BJ (cell line): ENCODE measurements around the gene FSTL4. TPM values are rescaled to one million over a fixed set of nuclear protein-coding genes. Genes with fewer than 3 reads are reported as not detected.

ENCODE experiments used
- CTCF ChIA-PET: fragments of 350-600 bp; formaldehyde crosslinking; extraction: SDS; loops from one replicate; lab custom pipeline; 2021; ENCODE audit warnings: antibody characterized with exemption, inconsistent platforms; lab: Yijun Ruan, JAX
- POLR2A ChIA-PET: fragments of 300-600 bp; sonication (Branson Sonifier 250); formaldehyde crosslinking; extraction: SDS; loops from one replicate; lab custom pipeline; 2021; ENCODE audit warnings: antibody characterized with exemption; lab: Charles Lee
- DNase-seq: peaks from one replicate; pipeline ENCODE4 v3.0.0-alpha.2; 2011; ENCODE audit warnings: low read depth
- H3K27me3 ChIP-seq: 2 replicates; pipeline ENCODE4 v1.6.0; 2011; ENCODE audit warnings: low read length; ENCODE audit not compliant: control insufficient read depth, insufficient read depth
- H3K36me3 ChIP-seq: 2 replicates; pipeline ENCODE4 v1.5.1; 2011; ENCODE audit warnings: low read length; ENCODE audit not compliant: control insufficient read depth, insufficient read depth
- H3K4me3 ChIP-seq: 2 replicates; pipeline ENCODE4 v1.5.1; 2011; ENCODE audit warnings: low read depth, mild to moderate bottlenecking, control low read depth, low read length
- polyA plus RNA-seq: library from polyadenylated mRNA; depleted of rRNA; stranded (reverse); fragments of >200 nt; gene quantifications from 2 replicates; pipeline ENCODE4 v1.2.3, GENCODE V29; 2011
- TF ChIP-seq, protein P1 (sequence below): IDR thresholded peaks from 2 replicates; pipeline ENCODE4 v1.5.1; 2011; ENCODE audit warnings: low read depth, mild to moderate bottlenecking, control low read depth, inconsistent platforms, low read length, moderate library complexity; ENCODE audit not compliant: insufficient read depth

FSTL4 gene
- polyA plus RNA-seq, 1 experiment = not detected

DNA sequence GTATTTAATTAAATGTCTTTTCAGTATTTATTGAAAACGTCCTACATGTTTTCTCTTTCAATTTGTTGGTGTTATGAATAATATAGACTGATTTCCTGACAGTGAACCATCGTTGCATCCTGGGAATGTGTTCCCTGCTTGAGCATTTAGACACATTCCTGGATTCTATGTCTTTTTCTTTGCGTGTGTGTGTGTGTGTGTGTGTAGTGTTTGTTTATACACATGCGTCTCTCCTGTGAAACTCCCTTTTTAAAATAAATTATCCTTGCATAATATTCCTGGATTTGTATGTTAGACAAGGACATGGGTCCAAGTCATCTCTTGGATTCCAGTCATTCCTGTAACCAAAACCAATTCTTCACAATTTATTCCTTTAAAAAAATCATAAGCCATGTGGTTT, 407.1 kb downstream of the FSTL4 start:
- POLR2A ChIA-PET = no interaction called here
- Histone ChIP-seq H3K36me3 (no peaks in the 10 kb centered on the region), H3K27me3 (no peaks in the 10 kb centered on the region; the same call in none of the 2 replicates), H3K4me3 (no peak overlapping the region)
- CTCF ChIA-PET = interaction anchor here (1.0 kb wide), 1 partner anchor 13 kb away, joined by 3 read pairs; no protein-coding TSS in a partner anchor
- DNase-seq = no peak
- TF ChIP-seq, protein P1, sequence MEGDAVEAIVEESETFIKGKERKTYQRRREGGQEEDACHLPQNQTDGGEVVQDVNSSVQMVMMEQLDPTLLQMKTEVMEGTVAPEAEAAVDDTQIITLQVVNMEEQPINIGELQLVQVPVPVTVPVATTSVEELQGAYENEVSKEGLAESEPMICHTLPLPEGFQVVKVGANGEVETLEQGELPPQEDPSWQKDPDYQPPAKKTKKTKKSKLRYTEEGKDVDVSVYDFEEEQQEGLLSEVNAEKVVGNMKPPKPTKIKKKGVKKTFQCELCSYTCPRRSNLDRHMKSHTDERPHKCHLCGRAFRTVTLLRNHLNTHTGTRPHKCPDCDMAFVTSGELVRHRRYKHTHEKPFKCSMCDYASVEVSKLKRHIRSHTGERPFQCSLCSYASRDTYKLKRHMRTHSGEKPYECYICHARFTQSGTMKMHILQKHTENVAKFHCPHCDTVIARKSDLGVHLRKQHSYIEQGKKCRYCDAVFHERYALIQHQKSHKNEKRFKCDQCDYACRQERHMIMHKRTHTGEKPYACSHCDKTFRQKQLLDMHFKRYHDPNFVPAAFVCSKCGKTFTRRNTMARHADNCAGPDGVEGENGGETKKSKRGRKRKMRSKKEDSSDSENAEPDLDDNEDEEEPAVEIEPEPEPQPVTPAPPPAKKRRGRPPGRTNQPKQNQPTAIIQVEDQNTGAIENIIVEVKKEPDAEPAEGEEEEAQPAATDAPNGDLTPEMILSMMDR = no peak

DNA sequence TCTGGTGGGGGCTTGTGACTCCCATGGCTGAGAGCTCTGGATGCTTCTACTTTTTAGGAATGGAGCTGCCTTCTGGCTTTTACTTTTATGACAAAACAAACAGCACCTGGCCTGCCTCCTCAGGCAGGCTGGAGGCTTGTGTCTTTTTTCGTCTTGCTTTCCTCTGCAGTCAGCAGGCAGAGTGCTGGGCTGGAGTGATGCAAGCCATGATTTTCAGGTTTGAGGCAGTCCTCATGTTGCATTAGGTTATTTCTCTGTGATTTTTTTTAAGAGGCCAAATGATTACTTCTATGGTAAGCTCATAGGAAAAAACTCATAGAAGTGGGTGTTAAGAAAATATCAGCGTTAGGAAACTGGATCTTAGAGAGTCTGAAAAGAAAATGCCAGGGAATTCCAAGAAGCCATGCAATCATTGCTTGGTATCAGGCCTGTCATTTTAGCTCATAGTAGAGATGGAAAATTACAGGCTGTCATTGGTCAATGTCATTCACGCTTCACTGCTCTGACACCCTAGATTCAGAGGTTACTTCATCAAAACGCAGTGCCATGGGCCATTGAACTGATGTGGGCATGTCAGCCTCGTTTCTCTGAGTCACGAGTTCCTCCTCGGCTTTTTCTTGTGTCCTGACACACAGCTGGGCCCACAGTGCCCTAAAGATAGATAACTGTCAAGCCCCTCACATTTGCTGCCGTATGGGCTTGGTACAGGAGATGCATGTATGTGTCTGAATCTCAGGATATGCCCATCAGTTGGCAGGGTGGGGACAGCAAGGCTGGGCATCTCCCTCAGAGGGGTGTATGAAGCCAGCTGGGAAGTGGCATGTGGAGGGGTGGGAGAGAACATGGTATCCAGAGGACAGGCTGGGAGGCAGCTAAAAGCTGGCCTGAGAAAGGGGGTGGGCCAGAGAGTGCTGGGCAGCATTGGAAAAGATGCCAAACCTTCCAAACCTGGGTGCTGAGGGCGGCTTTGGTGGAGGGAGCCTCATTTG, 408.7 kb downstream of the FSTL4 start:
- Histone ChIP-seq H3K4me3 (no peak overlapping the region), H3K36me3 (no peaks in the 10 kb centered on the region), H3K27me3 (no peaks in the 10 kb centered on the region; the same call in none of the 2 replicates)
- TF ChIP-seq, protein P1 = no peak
- no peak for DNase-seq
- CTCF ChIA-PET = interaction anchor here (1.0 to 1.2 kb wide), 2 partner anchors 90 to 110 kb away, joined by 3 read pairs; no protein-coding TSS in a partner anchor
- POLR2A ChIA-PET = no interaction called here

DNA sequence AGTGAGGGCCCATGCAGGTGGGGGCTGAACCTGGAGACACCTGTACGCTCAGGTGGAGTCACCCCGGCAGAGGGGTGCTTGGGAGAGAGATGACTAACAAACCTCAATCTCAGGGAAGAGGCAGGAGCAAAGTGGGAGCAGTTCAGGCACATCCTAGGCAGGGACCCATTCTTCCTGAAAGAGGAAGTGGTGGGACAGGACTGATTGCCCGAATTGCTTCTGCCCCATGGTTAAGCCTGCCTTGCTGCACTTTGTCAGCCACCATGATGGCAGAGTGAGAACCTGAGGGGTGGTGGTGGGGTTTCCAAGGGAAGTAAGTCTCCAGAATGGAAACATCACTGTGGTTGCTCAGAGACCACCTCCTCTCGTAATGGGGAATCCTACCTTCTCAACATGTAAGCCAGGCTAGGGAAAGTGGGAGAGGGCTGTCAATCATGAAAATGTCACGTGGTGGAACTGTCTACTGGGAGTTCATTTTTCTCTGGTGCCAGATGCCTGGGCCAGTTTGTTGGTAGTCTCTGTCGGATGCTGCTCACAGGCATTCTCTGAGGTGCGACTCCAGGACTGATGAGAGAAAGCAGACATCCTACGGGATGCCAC, 410.2 kb downstream of the FSTL4 start:
- DNase-seq = no peak
- TF ChIP-seq, protein P1 = no peak
- no peak overlapping the region for H3K4me3 ChIP-seq
- no peaks in the 10 kb centered on the region for H3K36me3 ChIP-seq
- ChIA-PET POLR2A (no interaction called here), CTCF (no interaction called here)
- no peaks in the 10 kb centered on the region; the same call in none of the 2 replicates for H3K27me3 ChIP-seq

DNA sequence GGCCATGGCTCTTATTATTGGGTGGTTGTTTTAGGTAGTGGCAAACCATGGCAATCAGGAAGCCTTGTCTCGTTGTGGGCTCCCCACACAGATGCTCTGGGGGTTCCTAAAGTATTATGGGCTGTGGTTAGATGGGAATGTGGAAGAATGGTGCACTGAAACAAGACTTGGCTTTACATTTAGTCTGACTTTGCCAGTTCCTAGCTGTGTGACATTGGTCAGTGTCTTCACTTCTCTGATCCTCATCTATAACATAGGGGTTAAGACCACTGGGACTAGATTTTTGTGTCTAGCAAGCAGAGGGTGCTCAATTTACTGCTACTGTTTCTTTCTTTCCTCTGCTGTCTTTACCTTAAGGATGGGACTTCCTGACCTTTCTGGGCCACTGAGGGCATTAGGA, 411.0 kb downstream of the FSTL4 start:
- no peaks in the 10 kb centered on the region; the same call in none of the 2 replicates for H3K27me3 ChIP-seq
- TF ChIP-seq, protein P1 = no peak
- CTCF ChIA-PET = no interaction called here
- DNase-seq = no peak
- no peaks in the 10 kb centered on the region for H3K36me3 ChIP-seq
- POLR2A ChIA-PET = no interaction called here
- no peak overlapping the region for H3K4me3 ChIP-seq

DNA sequence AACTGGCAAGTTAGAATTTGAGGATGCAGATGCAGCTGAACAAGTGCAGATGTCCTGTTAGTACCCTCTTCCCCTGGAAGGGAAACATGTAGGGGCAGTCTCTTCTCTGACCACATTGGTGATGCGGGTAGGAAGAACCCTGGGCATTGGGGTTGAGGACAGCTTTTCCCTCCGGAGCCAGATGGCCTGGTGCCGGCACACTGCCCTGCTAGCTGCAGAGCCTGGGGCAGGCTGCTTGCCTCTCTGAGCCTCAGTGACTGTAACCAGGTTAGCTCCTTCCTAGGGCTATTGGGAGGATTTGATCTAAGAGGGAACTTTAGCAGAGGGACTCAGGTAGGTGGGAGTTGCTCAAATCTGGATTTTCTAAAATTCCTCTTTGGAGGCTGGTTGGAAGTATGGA, 412.1 kb downstream of the FSTL4 start:
- TF ChIP-seq, protein P1 = no peak
- Histone ChIP-seq H3K27me3 (no peaks in the 10 kb centered on the region; the same call in none of the 2 replicates), H3K4me3 (no peak overlapping the region), H3K36me3 (no peaks in the 10 kb centered on the region)
- CTCF ChIA-PET = no interaction called here
- POLR2A ChIA-PET = no interaction called here
- no peak for DNase-seq
